BJ (cell line): ENCODE measurements around the gene PLD5. TPM values are rescaled to one million over a fixed set of nuclear protein-coding genes. Genes with fewer than 3 reads are reported as not detected.
"Not testable (repeated sequence)": the region's sequence is repeated elsewhere in the genome, so short reads cannot be mapped to it uniquely, and the experiment has no call there.

Experiments used
- CTCF ChIA-PET: fragments of 350-600 bp; formaldehyde crosslinking; extraction: SDS; loops from one replicate; lab custom pipeline; 2021; ENCODE audit warnings: antibody characterized with exemption, inconsistent platforms; lab: Yijun Ruan, JAX
- POLR2A ChIA-PET: fragments of 300-600 bp; sonication (Branson Sonifier 250); formaldehyde crosslinking; extraction: SDS; loops from one replicate; lab custom pipeline; 2021; ENCODE audit warnings: antibody characterized with exemption; lab: Charles Lee
- DNase-seq: peaks from one replicate; pipeline ENCODE4 v3.0.0-alpha.2; 2011; ENCODE audit warnings: low read depth
- H3K27me3 ChIP-seq: 2 replicates; pipeline ENCODE4 v1.6.0; 2011; ENCODE audit warnings: low read length; ENCODE audit not compliant: control insufficient read depth, insufficient read depth
- H3K36me3 ChIP-seq: 2 replicates; pipeline ENCODE4 v1.5.1; 2011; ENCODE audit warnings: low read length; ENCODE audit not compliant: control insufficient read depth, insufficient read depth
- H3K4me3 ChIP-seq: 2 replicates; pipeline ENCODE4 v1.5.1; 2011; ENCODE audit warnings: low read depth, mild to moderate bottlenecking, control low read depth, low read length
- polyA plus RNA-seq: library from polyadenylated mRNA; depleted of rRNA; stranded (reverse); fragments of >200 nt; gene quantifications from 2 replicates; pipeline ENCODE4 v1.2.3, GENCODE V29; 2011
- TF ChIP-seq, protein P1 (sequence below): IDR thresholded peaks from 2 replicates; pipeline ENCODE4 v1.5.1; 2011; ENCODE audit warnings: low read depth, mild to moderate bottlenecking, control low read depth, inconsistent platforms, low read length, moderate library complexity; ENCODE audit not compliant: insufficient read depth

The PLD5 gene
- polyA plus RNA-seq, 1 experiment = not detected

DNA sequence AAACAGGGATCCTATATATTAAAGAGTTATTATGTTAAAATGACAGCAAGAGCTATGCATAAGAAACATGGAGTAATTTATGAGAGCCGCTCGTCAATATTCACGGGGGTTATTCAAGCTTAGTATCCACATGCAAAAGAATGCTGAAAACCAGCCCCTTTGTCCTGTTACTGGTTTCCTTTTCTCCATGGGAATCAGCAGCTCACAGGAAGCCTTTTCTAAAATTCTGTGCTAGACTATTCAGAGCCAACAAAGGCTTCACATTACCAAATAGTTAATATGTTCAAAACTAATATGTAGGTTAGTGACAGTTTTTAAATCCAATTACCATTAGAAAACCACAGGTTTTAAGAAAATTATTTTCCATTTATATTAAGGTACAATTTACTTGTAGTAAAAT, 300.0 kb downstream of the PLD5 start:
- CTCF ChIA-PET = interaction anchor here (0.5 kb wide), 1 partner anchor 188 kb away, joined by 3 read pairs; no protein-coding TSS in a partner anchor
- H3K27me3 ChIP-seq = no peaks in the 10 kb centered on the region
- TF ChIP-seq, protein P1, sequence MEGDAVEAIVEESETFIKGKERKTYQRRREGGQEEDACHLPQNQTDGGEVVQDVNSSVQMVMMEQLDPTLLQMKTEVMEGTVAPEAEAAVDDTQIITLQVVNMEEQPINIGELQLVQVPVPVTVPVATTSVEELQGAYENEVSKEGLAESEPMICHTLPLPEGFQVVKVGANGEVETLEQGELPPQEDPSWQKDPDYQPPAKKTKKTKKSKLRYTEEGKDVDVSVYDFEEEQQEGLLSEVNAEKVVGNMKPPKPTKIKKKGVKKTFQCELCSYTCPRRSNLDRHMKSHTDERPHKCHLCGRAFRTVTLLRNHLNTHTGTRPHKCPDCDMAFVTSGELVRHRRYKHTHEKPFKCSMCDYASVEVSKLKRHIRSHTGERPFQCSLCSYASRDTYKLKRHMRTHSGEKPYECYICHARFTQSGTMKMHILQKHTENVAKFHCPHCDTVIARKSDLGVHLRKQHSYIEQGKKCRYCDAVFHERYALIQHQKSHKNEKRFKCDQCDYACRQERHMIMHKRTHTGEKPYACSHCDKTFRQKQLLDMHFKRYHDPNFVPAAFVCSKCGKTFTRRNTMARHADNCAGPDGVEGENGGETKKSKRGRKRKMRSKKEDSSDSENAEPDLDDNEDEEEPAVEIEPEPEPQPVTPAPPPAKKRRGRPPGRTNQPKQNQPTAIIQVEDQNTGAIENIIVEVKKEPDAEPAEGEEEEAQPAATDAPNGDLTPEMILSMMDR = no peak
- H3K4me3 ChIP-seq = no peak overlapping the region
- DNase-seq = no peak
- POLR2A ChIA-PET = no interaction called here
- no peaks in the 10 kb centered on the region for H3K36me3 ChIP-seq

DNA sequence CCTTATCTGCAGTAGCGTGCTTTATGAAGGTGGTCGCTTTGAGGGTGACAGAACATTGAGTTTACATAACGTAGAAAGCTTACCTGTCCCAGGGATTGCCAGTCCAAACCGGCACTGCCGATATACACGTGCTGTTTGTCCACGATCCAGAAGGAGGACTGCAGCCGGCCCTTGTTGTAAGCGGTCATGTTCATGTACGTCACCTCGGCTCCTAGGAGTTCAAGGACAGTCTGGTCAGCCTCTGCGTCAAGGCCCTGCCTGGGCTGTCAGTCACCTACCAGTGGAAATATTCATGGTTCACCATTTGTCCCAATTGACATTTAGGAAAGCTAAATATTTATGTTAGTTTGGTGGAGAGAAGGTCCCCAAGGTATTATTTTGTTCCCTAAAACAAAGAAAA, 304.6 kb downstream of the PLD5 start:
- ChIA-PET POLR2A (no interaction called here), CTCF (no interaction called here)
- TF ChIP-seq, protein P1 = no peak
- Histone ChIP-seq H3K27me3 (no peaks in the 10 kb centered on the region), H3K4me3 (no peak overlapping the region), H3K36me3 (no peaks in the 10 kb centered on the region)
- no peak for DNase-seq

DNA sequence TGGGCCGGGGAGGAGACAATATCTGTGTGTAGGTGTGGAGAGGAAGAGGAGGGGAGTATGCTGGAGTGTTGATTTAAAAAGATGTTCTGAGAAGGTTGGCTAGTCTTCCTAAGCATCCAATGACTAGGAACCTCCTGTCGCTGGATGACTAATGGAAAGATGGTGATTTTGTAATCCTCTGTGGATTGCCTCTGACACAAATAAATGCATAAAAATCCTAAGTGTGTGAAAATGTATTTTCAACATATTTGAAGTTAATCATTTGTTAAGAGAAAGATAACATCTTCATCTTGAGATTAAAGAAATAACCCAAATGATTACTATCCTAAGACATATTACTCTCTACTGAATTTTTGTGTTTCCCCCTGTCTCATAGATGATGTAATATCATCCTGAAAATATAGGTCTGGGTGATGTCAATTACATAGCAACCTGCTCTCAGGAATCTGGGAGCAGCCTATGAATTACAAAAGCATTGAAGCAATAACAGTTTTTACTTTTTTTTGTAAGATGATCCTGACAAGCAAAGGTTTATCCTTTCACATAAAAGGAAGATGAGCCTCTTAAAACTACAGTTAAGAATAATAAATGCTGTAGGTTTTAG, 305.1 kb downstream of the PLD5 start:
- Histone ChIP-seq H3K4me3 (no peak overlapping the region), H3K27me3 (no peaks in the 10 kb centered on the region), H3K36me3 (no peaks in the 10 kb centered on the region)
- no peak for DNase-seq
- TF ChIP-seq, protein P1 = no peak
- ChIA-PET POLR2A (no interaction called here), CTCF (no interaction called here)

DNA sequence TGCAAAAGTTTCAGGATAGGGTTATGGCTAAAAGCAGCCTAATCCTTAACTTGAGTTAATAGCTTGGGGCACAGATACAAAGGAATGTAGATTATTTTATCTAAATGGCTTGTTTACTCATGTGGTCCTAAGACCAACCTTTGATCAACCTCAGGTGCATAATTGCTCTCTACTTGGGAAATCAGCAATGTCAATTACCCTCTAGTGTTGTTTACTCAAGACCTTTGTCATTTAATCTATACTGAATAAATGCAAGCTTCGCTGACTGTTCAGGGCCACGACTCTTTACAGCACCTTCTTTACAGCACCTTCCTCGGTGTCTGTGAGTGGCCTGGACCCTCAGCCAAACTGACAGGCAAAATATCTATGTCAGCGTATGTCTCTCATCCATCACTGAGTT, 308.1 kb downstream of the PLD5 start:
- TF ChIP-seq, protein P1 = no peak
- Histone ChIP-seq H3K4me3 (no peak overlapping the region), H3K27me3 (no peaks in the 10 kb centered on the region), H3K36me3 (no peaks in the 10 kb centered on the region)
- ChIA-PET CTCF (interaction anchor here (1.6 kb wide), 1 partner anchor 12 kb away, joined by 4 read pairs; no protein-coding TSS in a partner anchor), POLR2A (no interaction called here)
- DNase-seq = no peak

DNA sequence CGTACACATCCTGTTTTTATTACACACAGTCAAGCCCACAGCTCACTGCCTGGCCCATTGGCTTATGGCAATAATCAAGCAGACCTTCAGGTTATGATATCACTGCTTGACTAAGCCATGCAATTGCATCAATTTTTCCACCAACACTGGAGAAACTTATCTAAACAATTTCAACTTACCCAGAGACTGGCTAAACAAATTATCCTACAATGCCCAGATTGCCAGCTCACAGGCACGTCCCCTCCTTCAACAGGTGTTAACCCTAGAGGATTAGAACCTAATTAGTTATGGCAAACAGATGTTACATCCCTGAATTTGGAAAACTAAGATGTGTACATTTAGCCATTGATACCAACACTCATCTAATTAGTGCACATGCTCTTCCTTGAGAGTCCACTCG, 310.0 kb downstream of the PLD5 start:
- H3K27me3 ChIP-seq, CTCF ChIA-PET, H3K4me3 ChIP-seq, DNase-seq, H3K36me3 ChIP-seq, POLR2A ChIA-PET: not testable (repeated sequence)

DNA sequence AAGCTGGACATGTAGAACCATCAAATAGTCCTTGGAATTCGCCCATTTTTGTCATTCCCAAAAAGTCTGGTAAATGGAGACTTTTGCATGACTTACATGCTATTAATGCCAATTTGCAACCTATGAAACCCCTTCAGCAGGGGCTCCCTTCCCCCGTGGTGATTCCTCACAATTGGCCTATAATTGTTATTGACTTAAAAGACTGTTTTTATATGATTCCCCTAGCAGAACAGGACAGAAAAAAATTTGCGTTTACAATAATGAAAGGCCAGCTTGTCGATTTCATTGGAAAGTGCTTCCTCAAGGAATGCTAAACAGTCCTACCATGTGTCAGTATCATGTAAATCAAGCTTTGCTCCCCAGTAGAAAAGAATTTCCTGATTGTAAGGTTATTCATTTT, 311.5 kb downstream of the PLD5 start:
- H3K36me3 ChIP-seq, DNase-seq, H3K4me3 ChIP-seq, POLR2A ChIA-PET, H3K27me3 ChIP-seq, CTCF ChIA-PET: not testable (repeated sequence)
